Spleen (tissue), 11 donors: ENCODE results near the gene FRMPD1. TPM values are rescaled to one million over a fixed set of nuclear protein-coding genes. Genes with fewer than 3 reads are reported as not detected.

Source experiments
- DNase-seq: peaks from one replicate; pipeline ENCODE4 v3.0.0-alpha.2; 2020
- H3K27ac ChIP-seq, 8 donors: fragments of 200-600 bp; sonication (generic) in 7 of 8; 1 replicate in 4 of 8; 2 replicates in 4 of 8; pipeline versions ENCODE4 v1.5.0 to v1.8.0; 2016 to 2021; ENCODE audit warnings: inconsistent platforms in 4 of 8, mild to moderate bottlenecking in 4 of 8, moderate library complexity in 1 of 8
- H3K27me3 ChIP-seq, 7 donors: fragments of 200-600 bp; sonication (generic) in 6 of 7; replicated peaks in 1 of 7; 1 replicate in 4 of 7; 2 replicates in 3 of 7; pipeline versions ENCODE4 v1.5.0 to v1.8.0; 2016 to 2021; ENCODE audit warnings: inconsistent platforms in 3 of 7, mild to moderate bottlenecking in 1 of 7
- H3K36me3 ChIP-seq, 6 donors: fragments of 200-600 bp; sonication (generic) in 5 of 6; 1 replicate in 4 of 6; 2 replicates in 2 of 6; pipeline versions ENCODE4 v1.5.0 to v1.8.0; 2016 to 2021; ENCODE audit warnings: inconsistent platforms in 2 of 6
- H3K4me1 ChIP-seq, 6 donors: fragments of 200-600 bp; sonication (generic) in 5 of 6; 1 replicate in 3 of 6; 2 replicates in 3 of 6; pipeline versions ENCODE4 v1.5.0 to v1.8.0; 2016 to 2021; ENCODE audit warnings: inconsistent platforms in 3 of 6
- H3K4me3 ChIP-seq, 8 donors: fragments of 200-600 bp; sonication (generic) in 7 of 8; 1 replicate in 4 of 8; 2 replicates in 4 of 8; pipeline versions ENCODE4 v1.5.0 to v1.8.0; 2016 to 2021; ENCODE audit warnings: inconsistent platforms in 4 of 8, mild to moderate bottlenecking in 4 of 8, moderate library complexity in 2 of 8
- H3K9me3 ChIP-seq, 8 donors: fragments of 200-600 bp; sonication (generic) in 7 of 8; 1 replicate in 4 of 8; 2 replicates in 4 of 8; pipeline versions ENCODE4 v1.5.0 to v1.8.0; 2016 to 2021; ENCODE audit warnings: inconsistent platforms in 4 of 8
- CTCF ChIP-seq, 11 experiments: fragments of 200-600 bp in 7 of 11; fragments of 450-650 bp in 4 of 11; sonication (generic) in 4 of 11; IDR thresholded peaks in 8 of 11; conservative IDR thresholded peaks in 3 of 11; 1 replicate in 7 of 11; 2 replicates in 4 of 11; pipeline versions ENCODE4 v1.4.0 to v1.8.0; 2016 to 2021; ENCODE audit warnings: antibody characterized with exemption in 11 of 11, inconsistent platforms in 4 of 11, mild to moderate bottlenecking in 1 of 11
- POLR2A ChIP-seq, 3 donors: fragments of 450-650 bp; IDR thresholded peaks; one replicate each; pipeline ENCODE4 v1.5.1; 2017; ENCODE audit warnings: antibody characterized with exemption in 3 of 3, mild to moderate bottlenecking in 1 of 3
- POLR2AphosphoS5 ChIP-seq, 3 donors: sonication (generic); formaldehyde crosslinking; IDR thresholded peaks; one replicate each; pipeline ENCODE4 v1.5.1; 2017; ENCODE audit warnings: antibody characterized with exemption in 3 of 3
- WGBS, 5 donors: extraction: QIAGEN DNeasy Blood & Tissue Kit in 3 of 5; methylation state at CpG; one replicate each; pipeline versions ENCODE4 v1.1.5 to v1.1.7; 2013 to 2018; 5-methylcytosine and 5-hydroxymethylcytosine counted together
- intact Hi-C: fragments of 100-400 bp; cut with DNase I; formaldehyde crosslinking; loops from one replicate; pipeline ENCODE4 v1.15.0; 2023; ENCODE audit warnings: low total_unique reads
- polyA plus RNA-seq, 3 donors: library from polyadenylated mRNA; stranded (reverse); fragments of 200-250 nt; gene quantifications; one replicate each; pipeline ENCODE4 v1.2.1, GENCODE V29; 2013
- total RNA-seq, 7 donors: library from RNA; depleted of rRNA in 3 of 7; stranded (reverse); fragments of >200 nt in 3 of 7; fragmentation: NEBNext Ultra II Directional in 4 of 7; extraction: Animal tissue kit (Norgen Biotek cat#: 25700) in 4 of 7; gene quantifications; one replicate each; pipeline versions ENCODE4 v1.1.0 to v1.2.1, GENCODE V29; 2016 to 2021
- donor health status: healthy with polysubstance abuse.
- donor health status: DM: no; HTN: no; CAD: no; lungs with moderate emphysema.
- donor health status: DM: no; HTN: no; CAD: no.
- donor health status: Bipolar disorder and iron deficiency.
- donor health status: healthy.
- donor health status: DM: no; HTN: no; CAD: no.
- donor health status: DM: yes; HTN: yes; CAD: no.

Gene FRMPD1
- total and polyA plus RNA-seq, 10 donors = 0.09 to 0.47 (median 0.20) TPM; not detected in 3

- TF ChIP-seq CTCF (IDR thresholded peaks at IDR 0.05 in 8 of 11, conservative IDR thresholded peaks at IDR 0.05 in 3 of 11) = no peak
- no peak for TF ChIP-seq POLR2A (IDR thresholded peaks at IDR 0.05)
- no peak for TF ChIP-seq POLR2AphosphoS5 (IDR thresholded peaks at IDR 0.05)
- Histone ChIP-seq H3K9me3 (no peaks in the 10 kb centered on the region), H3K4me1 (peaks cover 0 to 20% (median 17%) of the 10 kb centered on the region in 6 donors), H3K4me3 (no peak overlapping the region), H3K36me3 (no peaks in the 10 kb centered on the region), H3K27me3 (peaks cover 0 to 77% (median 30%) of the 10 kb centered on the region in 7 donors), H3K27ac (no peak overlapping the region)
- intact Hi-C loops = no loop called here
- 48 to 65% (median 54%) methylated on average over 7 of the region's 7 CpGs for WGBS, 5 donors
- no peak for DNase-seq
Measured at GRCh38 chr9:37652261-37652660, 1.5 kb downstream of the FRMPD1 start.

DNA sequence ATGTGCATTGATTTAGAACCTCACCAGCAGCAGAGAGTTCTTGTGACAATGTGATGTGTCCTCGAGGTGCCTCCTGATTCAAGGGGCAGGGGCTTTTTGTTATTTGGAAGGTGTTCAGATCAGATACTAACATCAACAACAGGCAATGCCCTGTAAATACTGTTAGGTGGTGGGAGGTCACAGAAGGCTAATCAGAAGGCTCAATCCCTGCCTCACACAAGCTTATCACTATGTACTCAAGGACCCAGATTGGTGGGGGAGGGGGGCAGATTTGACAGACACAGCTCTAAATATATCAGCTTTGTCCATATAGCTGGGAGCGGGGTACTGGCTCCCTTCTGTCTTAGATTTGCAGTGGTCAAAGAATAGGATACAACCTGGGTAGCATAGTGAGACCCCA, 2.6 kb downstream of the FRMPD1 start:
- H3K27me3 ChIP-seq = peaks cover 0 to 81% (median 30%) of the 10 kb centered on the region in 7 donors
- TF ChIP-seq POLR2AphosphoS5 (IDR thresholded peaks at IDR 0.05) (no peak), POLR2A (IDR thresholded peaks at IDR 0.05) (no peak), CTCF (IDR thresholded peaks at IDR 0.05 in 8 of 11, conservative IDR thresholded peaks at IDR 0.05 in 3 of 11) (no peak)
- H3K4me1 ChIP-seq = peaks cover 0 to 20% (median 17%) of the 10 kb centered on the region in 6 donors
- no peak overlapping the region for H3K4me3 ChIP-seq
- no peak for DNase-seq
- 72 to 90% (median 84%) methylated on average over 2 of the region's 2 CpGs for WGBS, 5 donors
- H3K27ac ChIP-seq = no peak overlapping the region
- no peaks in the 10 kb centered on the region for H3K9me3 ChIP-seq
- intact Hi-C loops = no loop called here
- no peaks in the 10 kb centered on the region for H3K36me3 ChIP-seq

DNA sequence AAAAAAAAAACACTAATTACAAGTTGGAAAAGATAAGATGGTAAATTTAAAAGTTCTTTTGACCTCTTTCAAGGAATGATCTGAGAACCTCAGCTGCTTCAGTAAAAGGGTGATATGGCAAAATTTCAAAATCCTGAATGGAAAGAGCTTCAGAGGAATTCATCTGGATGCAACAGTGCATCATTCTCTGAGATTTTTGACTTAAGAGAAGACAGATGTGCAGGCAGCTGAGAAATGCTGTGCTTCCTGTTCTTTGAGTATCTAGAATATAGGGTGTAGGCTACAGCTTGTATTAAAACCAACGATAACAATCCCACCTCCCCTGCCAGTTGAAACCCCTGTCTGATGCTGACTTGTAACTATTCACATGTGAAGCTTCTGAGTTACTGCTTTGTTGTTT, 6.2 kb downstream of the FRMPD1 start:
- DNase-seq = no peak
- Histone ChIP-seq H3K4me1 (peaks cover 0 to 3% (median under 1%) of the 10 kb centered on the region in 6 donors), H3K36me3 (no peaks in the 10 kb centered on the region), H3K27ac (no peak overlapping the region), H3K9me3 (no peaks in the 10 kb centered on the region), H3K27me3 (peaks cover 0 to 64% (median 14%) of the 10 kb centered on the region in 7 donors), H3K4me3 (no peak overlapping the region)
- intact Hi-C loops = no loop called here
- no peak for TF ChIP-seq CTCF (IDR thresholded peaks at IDR 0.05 in 8 of 11, conservative IDR thresholded peaks at IDR 0.05 in 3 of 11)
- TF ChIP-seq POLR2AphosphoS5 (IDR thresholded peaks at IDR 0.05) = no peak
- no peak for TF ChIP-seq POLR2A (IDR thresholded peaks at IDR 0.05)
- WGBS, 5 donors = 50 to 87% (median 66%) methylated on average over 1 of the region's 1 CpG

GRCh38 chr9:37660691-37661090, 9.9 kb downstream of the FRMPD1 start:
- WGBS, 5 donors = 78 to 90% (median 89%) methylated on average over 3 of the region's 3 CpGs
- no peak for DNase-seq
- no peaks in the 10 kb centered on the region for H3K4me1 ChIP-seq
- intact Hi-C loops = no loop called here
- H3K4me3 ChIP-seq = no peak overlapping the region
- H3K27ac ChIP-seq = no peak overlapping the region
- no peaks in the 10 kb centered on the region for H3K9me3 ChIP-seq
- no peaks in the 10 kb centered on the region for H3K36me3 ChIP-seq
- no peak for TF ChIP-seq POLR2A (IDR thresholded peaks at IDR 0.05)
- TF ChIP-seq POLR2AphosphoS5 (IDR thresholded peaks at IDR 0.05) = no peak
- TF ChIP-seq CTCF (IDR thresholded peaks at IDR 0.05 in 8 of 11, conservative IDR thresholded peaks at IDR 0.05 in 3 of 11) = no peak
- H3K27me3 ChIP-seq = peaks cover 0 to 31% (median 0%) of the 10 kb centered on the region in 7 donors
